ENCODE measurements around the gene TET1. TPM values are rescaled to one million over a fixed set of nuclear protein-coding genes. Genes with fewer than 3 reads are reported as not detected.

The TET1 gene
- total RNA-seq, 1 experiment from 2014 or later = 53.4 TPM

- H3K4me1 Mint-ChIP-seq = no peaks in the 10 kb centered on the region
- no peaks in the 10 kb centered on the region for H3K9me3 ChIP-seq (ENCODE audit: control insufficient read depth, low read depth, low read length)
- WGBS (ENCODE audit: extremely low coverage, insufficient read length, low lambda C conversion rate) = no CpG with 5 or more reads among the region's 7 CpGs
- no peak overlapping the region for H3K23ac ChIP-seq (ENCODE audit: insufficient read length, low read depth, low read length)
- peaks cover 7% of the 10 kb centered on the region for H3K79me1 ChIP-seq (ENCODE audit: insufficient read depth, low read depth, low read length, poor library complexity, severe bottlenecking)
- no peaks in the 10 kb centered on the region for H3K9me3 Mint-ChIP-seq
- no peak overlapping the region for H2BK15ac ChIP-seq (ENCODE audit: low read depth, low read length)
- H3K27ac Mint-ChIP-seq = no peak overlapping the region
- no peak overlapping the region for H2AFZ ChIP-seq (ENCODE audit: low read length)
- TF ChIP-seq, protein P1, sequence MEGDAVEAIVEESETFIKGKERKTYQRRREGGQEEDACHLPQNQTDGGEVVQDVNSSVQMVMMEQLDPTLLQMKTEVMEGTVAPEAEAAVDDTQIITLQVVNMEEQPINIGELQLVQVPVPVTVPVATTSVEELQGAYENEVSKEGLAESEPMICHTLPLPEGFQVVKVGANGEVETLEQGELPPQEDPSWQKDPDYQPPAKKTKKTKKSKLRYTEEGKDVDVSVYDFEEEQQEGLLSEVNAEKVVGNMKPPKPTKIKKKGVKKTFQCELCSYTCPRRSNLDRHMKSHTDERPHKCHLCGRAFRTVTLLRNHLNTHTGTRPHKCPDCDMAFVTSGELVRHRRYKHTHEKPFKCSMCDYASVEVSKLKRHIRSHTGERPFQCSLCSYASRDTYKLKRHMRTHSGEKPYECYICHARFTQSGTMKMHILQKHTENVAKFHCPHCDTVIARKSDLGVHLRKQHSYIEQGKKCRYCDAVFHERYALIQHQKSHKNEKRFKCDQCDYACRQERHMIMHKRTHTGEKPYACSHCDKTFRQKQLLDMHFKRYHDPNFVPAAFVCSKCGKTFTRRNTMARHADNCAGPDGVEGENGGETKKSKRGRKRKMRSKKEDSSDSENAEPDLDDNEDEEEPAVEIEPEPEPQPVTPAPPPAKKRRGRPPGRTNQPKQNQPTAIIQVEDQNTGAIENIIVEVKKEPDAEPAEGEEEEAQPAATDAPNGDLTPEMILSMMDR (conservative IDR thresholded peaks at IDR 0.05) = no peak
- no peaks in the 10 kb centered on the region for H3K23me2 ChIP-seq (ENCODE audit: insufficient read length, low read depth, low read length, poor library complexity, severe bottlenecking)
- H4K5ac ChIP-seq (ENCODE audit: insufficient read length, low read depth, low read length) = no peak overlapping the region
- no peaks in the 10 kb centered on the region for H3K27me3 ChIP-seq (ENCODE audit: insufficient read depth, low read length)
- no peak overlapping the region for H2BK5ac ChIP-seq (ENCODE audit: insufficient read length, low read length)
- no peak overlapping the region for H2AK5ac ChIP-seq (ENCODE audit: insufficient read length, low read length)
- no peak overlapping the region for H3K56ac ChIP-seq (ENCODE audit: insufficient read length, low read depth, low read length)
- no peak overlapping the region for H3K4me3 Mint-ChIP-seq
- H4K20me1 ChIP-seq (ENCODE audit: control insufficient read depth, insufficient read depth, insufficient read length) = no peaks in the 10 kb centered on the region
- H2BK12ac ChIP-seq (ENCODE audit: insufficient read length, low read depth, low read length) = no peak overlapping the region
- no peaks in the 10 kb centered on the region for H3K27me3 Mint-ChIP-seq (ENCODE audit: low read depth)
- no peak overlapping the region for H2BK120ac ChIP-seq (ENCODE audit: low read depth, low read length, poor library complexity, severe bottlenecking)
- H3K36me3 Mint-ChIP-seq (ENCODE audit: insufficient read depth in 1 of 3, low read depth in 3 of 3) = peaks cover 52 to 89% (median 85%) of the 10 kb centered on the region in 3 experiments
- no peak overlapping the region for H3K9ac ChIP-seq (ENCODE audit: extremely low read depth, insufficient read length, low read length)
- no peak overlapping the region for H3K4me2 ChIP-seq (ENCODE audit: insufficient read depth, insufficient read length, low read length)
- H3K4me1 ChIP-seq (ENCODE audit: insufficient read depth, low read length) = no peaks in the 10 kb centered on the region
- no peak for DNase-seq
- H3K79me2 ChIP-seq (ENCODE audit: insufficient read depth, low read length) = no peaks in the 10 kb centered on the region
- H3K27ac ChIP-seq (ENCODE audit: insufficient read length, low read depth, low read length) = no peak overlapping the region
- H3K18ac ChIP-seq (ENCODE audit: insufficient read length, low read depth, low read length) = no peak overlapping the region
- no peak overlapping the region for H4K8ac ChIP-seq (replicated peaks; ENCODE audit: insufficient read length, low read depth, low read length)
- no peak overlapping the region for H3T11ph ChIP-seq (ENCODE audit: low read length)
- H3K4ac ChIP-seq (ENCODE audit: low read depth, low read length) = no peak overlapping the region
- no peak overlapping the region for H4K91ac ChIP-seq (ENCODE audit: insufficient read length, low read depth, low read length)
- H2BK20ac ChIP-seq (ENCODE audit: low read depth, low read length, poor library complexity, severe bottlenecking) = no peak overlapping the region
- no peak overlapping the region for H3K14ac ChIP-seq (ENCODE audit: insufficient read depth, low read length)
Measured at GRCh38 chr10:68734349-68734748, 174.2 kb downstream of the TET1 start.
